ENCODE measurements around the gene TRMT13. TPM values are rescaled to one million over a fixed set of nuclear protein-coding genes. Genes with fewer than 3 reads are reported as not detected.

Gene TRMT13
- total RNA-seq, 4 donors from 2014 or later, result 9.3 to 21.1 (median 15.8) TPM

DNA sequence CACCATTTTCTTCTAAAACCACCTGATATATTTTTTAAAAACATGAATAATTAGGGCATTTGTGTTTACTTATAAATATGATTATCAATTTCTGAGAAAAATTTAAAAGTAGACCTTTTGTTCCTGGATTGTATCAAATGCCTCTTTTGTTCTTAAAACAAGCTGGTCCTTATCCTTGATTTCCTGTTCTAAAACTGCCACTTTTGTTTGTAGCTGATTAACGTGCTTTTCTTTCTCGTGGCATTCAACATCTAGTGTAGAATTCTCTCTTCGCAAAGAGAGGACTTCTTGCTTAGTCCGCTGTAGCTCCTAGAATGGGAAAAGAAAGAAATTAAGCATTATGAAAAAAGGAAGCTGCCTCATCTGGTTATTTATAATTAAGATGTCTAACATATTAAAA, 25.3 kb upstream of the TRMT13 start:
- DNase-seq (ENCODE audit: low spot score), result no peak
- TF ChIP-seq, protein P1, sequence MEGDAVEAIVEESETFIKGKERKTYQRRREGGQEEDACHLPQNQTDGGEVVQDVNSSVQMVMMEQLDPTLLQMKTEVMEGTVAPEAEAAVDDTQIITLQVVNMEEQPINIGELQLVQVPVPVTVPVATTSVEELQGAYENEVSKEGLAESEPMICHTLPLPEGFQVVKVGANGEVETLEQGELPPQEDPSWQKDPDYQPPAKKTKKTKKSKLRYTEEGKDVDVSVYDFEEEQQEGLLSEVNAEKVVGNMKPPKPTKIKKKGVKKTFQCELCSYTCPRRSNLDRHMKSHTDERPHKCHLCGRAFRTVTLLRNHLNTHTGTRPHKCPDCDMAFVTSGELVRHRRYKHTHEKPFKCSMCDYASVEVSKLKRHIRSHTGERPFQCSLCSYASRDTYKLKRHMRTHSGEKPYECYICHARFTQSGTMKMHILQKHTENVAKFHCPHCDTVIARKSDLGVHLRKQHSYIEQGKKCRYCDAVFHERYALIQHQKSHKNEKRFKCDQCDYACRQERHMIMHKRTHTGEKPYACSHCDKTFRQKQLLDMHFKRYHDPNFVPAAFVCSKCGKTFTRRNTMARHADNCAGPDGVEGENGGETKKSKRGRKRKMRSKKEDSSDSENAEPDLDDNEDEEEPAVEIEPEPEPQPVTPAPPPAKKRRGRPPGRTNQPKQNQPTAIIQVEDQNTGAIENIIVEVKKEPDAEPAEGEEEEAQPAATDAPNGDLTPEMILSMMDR (IDR thresholded peaks at IDR 0.05), result no peak
- ATAC-seq (ENCODE audit: low FRiP score), result no peak

DNA sequence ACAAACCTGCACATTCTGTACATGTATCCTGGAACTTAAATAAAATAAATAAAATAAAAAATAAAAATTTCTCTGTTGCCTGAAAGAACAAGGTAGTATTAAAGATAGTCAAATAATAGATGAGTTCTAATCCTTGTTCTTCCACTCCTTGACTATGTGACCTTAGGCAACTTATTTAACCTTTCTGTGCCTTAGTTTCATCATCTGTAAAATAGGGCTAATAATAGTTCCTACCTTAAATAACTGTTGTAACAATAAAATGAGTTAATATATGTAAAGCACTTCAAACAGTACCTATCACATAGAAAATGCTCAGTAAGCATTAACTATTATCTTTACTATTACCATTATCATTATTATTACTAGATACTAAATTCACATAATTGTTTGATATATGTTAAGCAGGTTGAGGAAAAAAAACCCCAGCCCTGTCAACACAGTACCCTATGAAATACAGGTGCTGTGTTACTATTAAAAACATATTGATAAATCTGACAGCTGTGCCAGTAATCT, 23.4 kb upstream of the TRMT13 start:
- DNase-seq (ENCODE audit: low spot score) (no peak), ATAC-seq (ENCODE audit: low FRiP score) (no peak)
- TF ChIP-seq, protein P1 (IDR thresholded peaks at IDR 0.05), result no peak

DNA sequence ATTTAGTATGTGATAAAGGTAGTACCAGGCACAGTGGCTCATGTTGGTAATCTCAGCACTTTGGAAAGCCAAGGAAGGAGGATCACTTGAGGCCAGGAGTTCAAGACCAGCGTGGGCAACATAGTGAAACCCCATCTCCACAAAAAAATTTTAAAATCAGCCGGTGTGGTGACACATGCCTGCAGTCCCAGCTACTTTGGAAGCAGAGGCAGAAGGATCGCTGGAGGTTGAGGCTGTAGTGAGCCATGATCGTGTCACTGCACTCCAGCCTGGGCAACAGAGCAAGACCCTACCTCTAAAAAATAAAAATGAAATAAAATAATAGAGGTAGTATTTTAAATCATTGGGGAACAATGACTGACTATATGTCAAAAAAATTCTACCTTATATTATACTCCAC, 17.4 kb upstream of the TRMT13 start:
- TF ChIP-seq, protein P1 (IDR thresholded peaks at IDR 0.05), result no peak
- no peak for DNase-seq (ENCODE audit: low spot score)
- ATAC-seq (ENCODE audit: low FRiP score), result no peak

DNA sequence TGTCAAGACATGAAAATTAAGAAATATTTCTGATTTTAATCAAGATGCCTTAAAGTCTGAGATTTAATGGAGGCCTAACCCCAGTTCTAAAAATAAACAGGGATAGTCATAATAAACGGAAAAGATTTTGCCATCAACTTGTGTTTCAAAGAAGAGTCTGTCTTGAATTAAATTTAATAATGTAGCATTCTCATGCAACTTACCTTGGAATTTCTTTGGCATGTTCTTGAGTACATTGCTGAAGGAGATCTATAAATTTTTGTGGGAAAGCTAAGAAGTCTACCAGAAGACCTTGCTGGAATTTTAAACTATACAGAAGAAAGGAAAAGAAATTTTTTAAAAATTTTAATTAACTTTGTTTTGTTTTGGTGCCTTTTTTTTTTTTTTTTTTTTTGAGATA, 10.8 kb upstream of the TRMT13 start:
- TF ChIP-seq, protein P1 (IDR thresholded peaks at IDR 0.05), result no peak
- DNase-seq (ENCODE audit: low spot score), result no peak
- no peak for ATAC-seq (ENCODE audit: low FRiP score)

DNA sequence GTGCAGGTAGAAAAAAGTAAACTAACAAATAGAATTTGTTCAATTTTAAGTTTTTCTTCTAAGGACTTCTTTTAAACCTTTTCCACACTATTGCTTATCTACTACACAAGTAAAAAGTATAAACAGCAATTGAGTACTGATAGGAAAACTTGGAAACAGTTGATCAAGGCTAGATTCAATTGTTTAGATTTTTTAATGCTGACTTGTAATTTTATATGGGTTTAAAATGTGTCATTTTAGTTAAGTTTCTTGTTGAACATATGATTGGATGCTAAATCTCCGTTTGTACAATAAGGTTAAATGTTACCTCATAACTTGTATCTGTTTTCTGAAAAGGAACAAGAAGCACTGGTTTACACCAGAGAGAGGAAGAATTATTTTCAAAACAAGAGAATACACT, 5.7 kb upstream of the TRMT13 start:
- DNase-seq (ENCODE audit: low spot score), result no peak
- TF ChIP-seq, protein P1 (IDR thresholded peaks at IDR 0.05), result no peak
- no peak for ATAC-seq (ENCODE audit: low FRiP score)

DNA sequence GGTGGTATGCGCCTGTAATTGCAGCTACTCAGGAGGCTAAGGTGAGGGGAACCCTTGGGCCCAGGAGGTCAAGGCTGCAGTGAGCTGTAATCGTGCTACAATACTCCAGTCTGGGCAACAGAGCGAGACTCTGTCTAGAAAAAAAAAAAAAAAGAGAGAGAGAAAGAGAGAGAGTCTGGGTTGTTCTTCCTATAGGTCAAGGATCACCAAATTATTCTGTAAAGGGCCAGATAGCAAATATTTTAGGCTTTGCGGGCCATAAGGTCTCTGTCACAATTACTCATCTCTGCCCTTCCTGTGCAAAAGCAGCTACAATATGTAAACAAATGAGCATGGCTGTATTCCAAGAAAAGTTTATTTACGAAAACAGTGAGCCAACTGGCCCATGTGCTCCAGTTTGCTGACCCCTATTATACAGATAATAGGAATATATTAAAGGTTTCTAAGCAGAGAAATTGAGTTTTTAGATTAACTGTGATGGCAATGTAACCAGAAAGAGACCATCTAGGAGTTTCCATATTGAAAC, 2.3 kb upstream of the TRMT13 start:
- no peak for ATAC-seq (ENCODE audit: low FRiP score)
- TF ChIP-seq, protein P1 (IDR thresholded peaks at IDR 0.05), result no peak
- DNase-seq (ENCODE audit: low spot score), result no peak

DNA sequence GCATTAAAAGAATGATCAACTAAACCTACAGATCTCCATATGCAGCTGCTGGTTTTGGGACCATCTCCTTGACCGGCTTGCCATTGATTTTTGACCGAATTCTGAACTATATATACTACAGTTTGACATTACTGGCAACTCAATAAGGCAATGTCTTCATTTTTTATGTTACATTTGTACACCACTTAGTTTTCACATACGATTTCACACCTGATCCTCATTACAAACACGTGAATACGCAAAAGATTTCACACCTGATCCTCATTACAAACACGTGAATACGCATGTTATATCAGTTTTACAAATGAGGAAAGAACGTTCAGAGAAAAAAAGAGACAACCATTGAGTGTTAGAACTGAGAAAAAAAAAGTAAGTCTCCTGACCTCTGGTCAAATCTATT, 1.3 kb upstream of the TRMT13 start:
- DNase-seq (ENCODE audit: low spot score) (no peak), ATAC-seq (ENCODE audit: low FRiP score) (no peak)
- TF ChIP-seq, protein P1 (IDR thresholded peaks at IDR 0.05), result no peak

Measured in omental fat pad (tissue), 4 donors.